Muscle of back (tissue), 10 donors: ENCODE measurements around the gene CEP78. TPM values are rescaled to one million over a fixed set of nuclear protein-coding genes. Genes with fewer than 3 reads are reported as not detected.

Experiments
- polyA plus RNA-seq, 10 donors: library from polyadenylated mRNA; unstranded; fragments of 120-200 nt; gene quantifications; one replicate each; pipeline ENCODE4 v1.2.1, GENCODE V29; 2013; ENCODE audit not compliant: insufficient read length in 10 of 10

CEP78 gene
- polyA plus RNA-seq, 10 donors, result 13.3 to 24.6 (median 18.9) TPM

Other genes with a start within 250 kb of the CEP78 start
- gene GNAQ, start 204.3 kb upstream of the CEP78 start, polyA plus RNA-seq, result 10 to 100 TPM; 24.6 to 35.5 (median 30.5) TPM
- 10 to 100 TPM; 25.7 to 49.0 (median 37.2) TPM for gene PSAT1, start 61.0 kb downstream of the CEP78 start, polyA plus RNA-seq